Measurements from ENCODE around the gene TAS2R60. TPM values are rescaled to one million over a fixed set of nuclear protein-coding genes. Genes with fewer than 3 reads are reported as not detected.
A peak's percentile ranks its signal among the peaks of the same experiment; 100 is the strongest.
"Not testable (repeated sequence)": the region's sequence is repeated elsewhere in the genome, so short reads cannot be mapped to it uniquely, and the experiment has no call there.

The TAS2R60 gene
- total RNA-seq, 2 experiments from 2014 or later: not detected

DNA sequence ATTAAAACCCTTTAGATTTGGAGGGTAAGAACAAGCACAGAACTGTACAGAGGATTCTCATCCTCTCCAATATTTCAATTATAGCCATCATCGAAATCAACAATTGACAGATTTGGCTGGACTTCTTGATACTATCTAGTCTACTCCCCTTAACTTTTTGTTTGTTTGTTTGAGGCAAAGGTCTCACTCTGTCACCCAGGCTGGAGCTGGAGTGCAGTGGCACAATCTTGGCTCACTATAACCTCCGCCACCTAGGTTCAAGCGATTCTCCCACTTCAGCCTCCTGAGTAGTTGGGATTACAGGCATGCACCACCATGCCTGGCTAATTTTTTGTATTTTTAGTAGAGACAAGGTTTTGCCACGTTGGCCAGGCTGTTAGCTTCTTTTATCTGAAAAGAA is 41.0 kb upstream of the TAS2R60 start:
- POLR2A ChIA-PET; H3K27me3 Mint-ChIP-seq; DNase-seq; H3K9me3 Mint-ChIP-seq; H3K4me3 Mint-ChIP-seq; H3K36me3 Mint-ChIP-seq (ENCODE audit: low read depth); H3K27ac Mint-ChIP-seq: not testable (repeated sequence)
- CTCF ChIA-PET: interaction anchor here (0.9 to 3.7 kb wide), 4 partner anchors 18 to 187 kb away, joined by 3 to 18 read pairs (median 5); no protein-coding TSS in a partner anchor
- H3K4me1 Mint-ChIP-seq: peaks cover 19% of the 10 kb centered on the region

DNA sequence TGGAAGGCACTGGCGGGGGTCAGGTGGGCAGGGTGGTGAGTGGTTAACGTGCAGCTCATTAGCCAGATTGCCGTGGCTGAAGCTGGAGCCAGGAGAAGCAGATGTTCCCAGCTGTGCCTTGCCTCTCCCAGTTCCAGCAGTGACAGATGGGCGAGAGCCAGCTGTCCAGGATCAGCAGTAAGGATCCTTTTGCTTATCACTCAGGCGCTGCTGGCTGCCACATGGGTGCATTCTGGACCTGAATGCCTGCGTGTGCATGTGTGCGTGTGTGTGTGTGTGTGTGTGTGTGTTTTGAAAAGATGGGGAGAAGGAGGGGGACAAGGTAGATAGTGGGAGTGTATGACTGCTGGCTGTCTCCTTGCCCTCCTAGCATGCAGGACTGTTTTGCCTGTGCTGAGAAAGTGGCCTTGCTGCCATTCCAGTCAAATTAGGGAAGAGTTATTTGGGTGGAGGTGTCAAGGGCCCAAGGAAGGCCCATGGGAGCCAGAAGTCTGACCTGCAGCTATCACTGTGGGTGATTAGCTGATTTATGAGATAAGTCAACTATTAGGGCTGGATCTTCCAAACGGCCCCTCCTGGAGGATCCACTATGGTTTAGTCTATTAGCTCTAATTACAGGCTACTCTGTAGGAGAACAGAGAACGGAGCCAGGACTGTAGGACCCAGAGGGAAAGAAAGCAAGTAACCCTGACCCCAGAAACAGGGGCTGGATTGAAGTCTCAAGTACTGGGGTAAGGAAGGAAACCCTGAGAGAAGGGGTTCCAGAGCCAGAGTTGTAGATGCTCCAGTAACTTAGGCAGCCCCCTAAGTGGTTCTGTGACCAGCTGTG is 37.9 kb upstream of the TAS2R60 start:
- Mint-ChIP-seq H3K4me3 (no peak overlapping the region), H3K27ac (no peak overlapping the region), H3K9me3 (no peaks in the 10 kb centered on the region), H3K27me3 (no peaks in the 10 kb centered on the region), H3K4me1 (peaks cover 44% of the 10 kb centered on the region), H3K36me3 (ENCODE audit: low read depth) (peaks cover 2% of the 10 kb centered on the region)
- ChIA-PET CTCF (interaction anchor here (1.0 to 5.3 kb wide), 7 partner anchors 10 to 165 kb away, joined by 3 to 41 read pairs (median 8); no protein-coding TSS in a partner anchor), POLR2A (interaction anchor here (0.6 kb wide), 1 partner anchor 41 kb away, joined by 5 read pairs; no protein-coding TSS in a partner anchor)
- DNase-seq: no peak

DNA sequence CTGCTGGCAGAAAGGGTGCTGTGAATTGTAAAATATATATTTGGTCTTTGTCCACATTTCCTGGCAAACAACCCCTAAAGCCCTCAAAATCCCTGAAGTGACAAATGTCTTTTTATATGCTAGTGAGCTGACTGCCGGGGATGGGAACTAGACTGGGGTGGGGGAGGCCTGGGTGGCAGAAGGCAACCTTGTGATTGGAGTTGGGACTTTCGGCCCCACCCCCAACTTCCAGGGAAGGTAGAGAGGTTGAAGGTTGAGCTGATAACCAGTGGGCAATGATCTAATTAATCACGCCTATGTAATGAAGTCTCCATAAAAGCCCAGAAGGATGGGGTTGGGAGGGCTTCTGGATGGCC is 37.3 kb upstream of the TAS2R60 start:
- no peaks in the 10 kb centered on the region for H3K27me3 Mint-ChIP-seq
- CTCF ChIA-PET: interaction anchor here (1.0 to 5.3 kb wide), 6 partner anchors 10 to 165 kb away, joined by 3 to 41 read pairs (median 8); no protein-coding TSS in a partner anchor
- no peak for DNase-seq
- POLR2A ChIA-PET: no interaction called here
- H3K36me3 Mint-ChIP-seq (ENCODE audit: low read depth): peaks cover 2% of the 10 kb centered on the region
- H3K4me1 Mint-ChIP-seq: peaks cover 47% of the 10 kb centered on the region
- H3K9me3 Mint-ChIP-seq: no peaks in the 10 kb centered on the region
- H3K4me3 Mint-ChIP-seq: no peak overlapping the region
- no peak overlapping the region for H3K27ac Mint-ChIP-seq

DNA sequence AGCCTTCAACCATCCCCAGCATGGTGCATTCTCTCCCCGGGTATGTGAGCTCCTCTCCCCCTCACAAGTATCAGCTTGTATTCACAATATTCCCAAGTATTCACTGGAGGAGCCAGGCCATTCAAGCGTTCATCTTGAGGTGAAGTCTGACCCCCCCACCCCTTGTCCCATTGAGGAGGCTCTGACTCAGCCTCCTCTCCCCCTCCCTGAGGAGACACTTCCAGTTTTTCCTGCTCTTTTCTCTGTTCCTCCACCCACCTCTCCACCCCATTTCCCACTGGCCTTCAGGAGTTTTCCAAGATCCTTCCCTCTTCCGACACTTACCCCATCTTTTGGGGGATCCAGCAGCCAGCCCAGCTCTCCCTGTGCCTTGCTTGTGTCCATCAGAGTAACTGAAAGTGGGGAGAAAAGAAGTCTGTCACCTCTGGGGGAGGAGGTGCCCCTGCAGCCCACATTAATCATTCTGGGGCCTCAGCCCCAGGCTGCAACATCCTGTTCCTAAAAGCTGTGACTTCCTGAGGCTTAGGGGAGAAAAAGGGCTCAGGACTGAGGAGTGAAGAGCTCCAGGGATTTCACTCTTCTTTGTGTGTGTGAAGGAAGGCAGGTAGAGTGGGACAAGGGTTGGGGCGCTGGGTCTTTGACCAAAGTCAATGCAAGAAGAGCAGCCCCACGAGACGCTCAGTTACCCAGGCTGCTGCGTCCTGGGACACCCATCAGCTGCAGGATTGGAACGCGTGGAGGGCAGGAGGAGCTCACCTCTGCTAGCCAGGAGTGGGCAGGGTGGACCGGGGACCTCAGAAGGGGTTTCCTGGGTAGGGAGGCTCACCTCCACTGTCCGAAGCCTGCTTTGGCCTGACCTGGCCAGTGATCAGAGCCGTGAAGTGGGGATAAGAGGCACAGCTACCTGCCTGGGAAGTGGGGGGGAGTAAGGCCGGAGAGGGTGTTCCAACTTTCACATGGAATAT is 35.7 kb upstream of the TAS2R60 start:
- Mint-ChIP-seq H3K4me3 (peak overlapping the region; percentile 70), H3K4me1 (peaks cover 47% of the 10 kb centered on the region), H3K27me3 (no peaks in the 10 kb centered on the region), H3K36me3 (ENCODE audit: low read depth) (peaks cover 2% of the 10 kb centered on the region), H3K9me3 (no peaks in the 10 kb centered on the region), H3K27ac (peak overlapping the region; percentile 56)
- DNase-seq: peak; percentile 46
- ChIA-PET CTCF (interaction anchor here (0.6 to 5.3 kb wide), 14 partner anchors 8 to 167 kb away, joined by 3 to 41 read pairs (median 4); no protein-coding TSS in a partner anchor), POLR2A (interaction anchor here (1.1 kb wide), 1 partner anchor 21 kb away, joined by 3 read pairs; no protein-coding TSS in a partner anchor)

DNA sequence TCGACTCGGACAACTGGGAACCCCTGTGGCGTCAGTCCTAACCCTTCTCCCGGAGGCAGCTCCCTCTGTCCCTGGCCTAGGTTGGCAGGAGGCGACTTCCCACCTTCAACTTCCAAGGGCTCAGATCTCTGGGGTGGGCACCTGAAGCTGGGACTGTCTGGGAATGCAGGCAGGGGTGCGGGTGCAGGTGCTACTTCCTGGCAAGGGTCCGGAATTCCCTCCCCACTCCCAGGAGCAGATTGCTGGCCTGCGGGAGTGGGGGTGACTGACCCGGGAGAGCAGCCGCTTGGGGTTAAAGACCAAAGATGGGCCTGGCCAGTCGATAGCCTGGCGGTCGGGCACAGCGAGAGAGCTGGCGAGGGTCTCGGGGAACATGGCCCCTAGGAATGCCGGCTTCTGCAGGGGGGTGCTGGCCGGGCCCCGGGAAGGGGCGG is 35.0 kb upstream of the TAS2R60 start:
- CTCF ChIA-PET: interaction anchor here (0.6 to 5.3 kb wide), 8 partner anchors 14 to 168 kb away, joined by 3 to 41 read pairs (median 6); no protein-coding TSS in a partner anchor
- H3K4me1 Mint-ChIP-seq: peaks cover 47% of the 10 kb centered on the region
- no peak overlapping the region for H3K27ac Mint-ChIP-seq

DNA sequence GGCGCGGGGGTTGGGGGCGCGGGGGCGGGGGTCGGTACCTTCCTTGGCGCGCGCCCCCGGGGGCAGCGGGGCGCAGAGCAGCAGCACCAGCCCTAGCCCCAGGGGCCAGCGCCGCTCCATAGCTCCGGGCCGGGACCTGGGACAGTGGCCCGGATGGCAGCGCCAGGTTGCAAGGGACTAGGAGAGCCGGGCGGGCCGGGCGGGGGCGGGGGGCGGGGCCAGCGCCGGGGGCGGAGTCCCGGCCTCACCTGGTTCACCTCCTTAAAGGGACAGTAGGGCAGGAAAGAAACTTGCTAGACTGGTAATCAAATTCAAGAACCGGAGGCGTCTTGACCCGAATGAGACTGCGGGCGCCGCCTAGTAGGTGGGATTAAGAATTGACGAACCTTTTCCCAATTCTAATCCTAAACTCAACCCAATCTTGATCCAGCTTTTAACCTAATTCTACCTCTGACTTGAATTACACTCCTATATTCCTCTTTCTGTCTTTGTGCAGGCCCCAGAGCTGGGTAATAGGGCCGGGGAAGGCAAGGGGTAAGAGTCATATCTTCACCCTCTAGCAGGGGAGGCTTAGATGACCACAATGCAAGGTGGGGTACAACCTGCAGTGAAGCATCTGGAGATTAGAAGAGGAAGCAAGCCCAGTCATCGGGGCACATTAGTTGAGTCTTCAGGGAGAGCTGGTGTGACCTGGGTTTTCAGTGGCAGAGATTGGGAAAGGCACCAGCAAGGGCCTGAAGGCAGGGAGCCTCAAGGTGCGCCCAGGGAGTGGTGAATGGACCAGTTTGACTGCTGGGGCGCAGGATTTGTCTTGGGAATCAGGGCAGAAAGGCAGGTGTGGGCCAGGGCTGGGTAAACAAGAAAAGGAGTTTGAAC is 34.3 kb upstream of the TAS2R60 start, which contains the start of gene EPHA1:
Gene EPHA1, minus strand, starts transcription at position 171 of the 876 bp plus-strand sequence. Its CDS starts 51 bp downstream, at position 120.
- peak within 1 kb of the TSS; percentile 70 for H3K4me3 Mint-ChIP-seq
- peaks cover 2% of the 10 kb centered on the region for H3K36me3 Mint-ChIP-seq (ENCODE audit: low read depth)
- H3K9me3 Mint-ChIP-seq: no peaks in the 10 kb centered on the region
- peaks cover 45% of the 10 kb centered on the region for H3K4me1 Mint-ChIP-seq
- ChIA-PET CTCF (interaction anchor here (1.7 to 5.3 kb wide), 4 partner anchors 14 to 168 kb away, joined by 5 to 41 read pairs (median 12); no protein-coding TSS in a partner anchor), POLR2A (interaction anchor here (1.1 kb wide), 1 partner anchor 22 kb away, joined by 3 read pairs; no protein-coding TSS in a partner anchor)
- H3K27ac Mint-ChIP-seq: peak within 1 kb of the TSS; percentile 56
- DNase-seq: peak; percentile 50
- no peaks in the 10 kb centered on the region for H3K27me3 Mint-ChIP-seq

More for the DNA sequence above, 35.0 kb upstream of the TAS2R60 start:
- H3K36me3 Mint-ChIP-seq (ENCODE audit: low read depth): peaks cover 2% of the 10 kb centered on the region
- H3K27me3 Mint-ChIP-seq: no peaks in the 10 kb centered on the region
- H3K9me3 Mint-ChIP-seq: no peaks in the 10 kb centered on the region
- POLR2A ChIA-PET: interaction anchor here (1.1 kb wide), 1 partner anchor 22 kb away, joined by 3 read pairs; no protein-coding TSS in a partner anchor
- peak overlapping the region; percentile 70 for H3K4me3 Mint-ChIP-seq
- DNase-seq: no peak

DNA sequence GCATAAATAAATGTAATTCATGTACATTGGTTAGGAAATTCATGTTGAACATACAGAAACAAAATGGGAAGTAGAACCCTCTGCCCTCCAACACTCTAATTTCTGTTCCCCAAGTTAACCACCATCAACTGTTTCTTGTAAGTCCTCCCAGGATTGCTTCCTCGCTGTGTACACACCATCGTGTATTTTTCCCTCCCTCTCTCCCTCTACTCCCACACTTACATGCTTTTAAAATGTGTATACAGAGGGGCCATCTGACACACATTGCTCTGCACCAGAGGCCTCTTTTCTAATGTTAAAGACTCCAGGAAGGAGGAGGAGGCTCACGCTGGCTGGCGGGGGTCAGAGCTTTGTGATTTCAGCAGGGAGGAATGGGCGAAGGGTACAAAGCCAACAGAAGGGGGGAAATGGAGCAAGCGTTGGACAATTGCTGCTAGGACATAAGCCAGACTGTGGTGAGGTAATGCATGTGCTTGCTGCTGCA is 32.7 kb upstream of the TAS2R60 start:
- Mint-ChIP-seq H3K4me3 (no peak overlapping the region), H3K4me1 (peaks cover 39% of the 10 kb centered on the region), H3K27me3 (no peaks in the 10 kb centered on the region), H3K9me3 (no peaks in the 10 kb centered on the region), H3K36me3 (ENCODE audit: low read depth) (peaks cover 2% of the 10 kb centered on the region), H3K27ac (no peak overlapping the region)
- DNase-seq: no peak
- ChIA-PET CTCF (interaction anchor here (0.6 kb wide), 1 partner anchor 312 kb away, joined by 4 read pairs; no protein-coding TSS in a partner anchor), POLR2A (no interaction called here)

DNA sequence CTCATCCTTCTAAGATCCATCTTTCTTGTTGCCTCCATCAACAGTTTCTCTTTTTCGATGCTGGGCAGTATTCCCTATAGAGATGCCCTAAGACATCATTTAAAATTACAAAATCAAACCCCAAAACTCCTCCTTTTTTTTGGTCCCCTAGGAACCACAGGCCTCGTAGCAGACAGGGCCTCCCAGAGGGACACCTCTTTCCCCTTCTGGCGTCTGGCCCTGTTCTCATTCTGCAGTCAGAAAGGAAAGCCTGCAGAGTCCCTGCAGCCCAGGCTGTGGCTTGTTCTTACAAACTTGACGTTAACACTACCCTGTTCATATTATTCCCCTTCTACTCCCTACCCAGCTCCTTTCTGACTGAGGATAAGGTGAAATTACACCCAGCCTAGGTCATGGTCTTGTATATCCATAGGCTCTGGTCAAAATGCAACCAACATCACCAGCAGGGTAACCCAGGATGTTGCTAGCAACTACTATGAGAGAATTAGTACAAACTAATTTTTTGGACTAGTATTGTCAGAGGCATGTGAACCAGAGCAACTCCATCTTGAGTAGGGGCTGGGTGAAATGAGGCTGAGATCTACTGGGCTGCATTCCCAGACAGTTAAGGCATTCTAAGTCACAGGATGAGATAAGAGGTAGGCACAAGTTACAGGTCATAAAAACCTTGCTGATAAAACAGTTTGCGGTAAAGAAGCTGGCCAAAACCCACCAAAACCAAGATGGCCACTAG is 31.1 kb upstream of the TAS2R60 start:
- Mint-ChIP-seq H3K27me3 (no peaks in the 10 kb centered on the region), H3K9me3 (no peaks in the 10 kb centered on the region), H3K4me3 (no peak overlapping the region), H3K36me3 (ENCODE audit: low read depth) (peaks cover 2% of the 10 kb centered on the region), H3K27ac (no peak overlapping the region), H3K4me1 (peaks cover 32% of the 10 kb centered on the region)
- ChIA-PET CTCF (interaction anchor here (0.5 to 0.6 kb wide), 2 partner anchors 32 to 117 kb away, joined by 3 read pairs; no protein-coding TSS in a partner anchor), POLR2A (no interaction called here)
- DNase-seq: no peak

DNA sequence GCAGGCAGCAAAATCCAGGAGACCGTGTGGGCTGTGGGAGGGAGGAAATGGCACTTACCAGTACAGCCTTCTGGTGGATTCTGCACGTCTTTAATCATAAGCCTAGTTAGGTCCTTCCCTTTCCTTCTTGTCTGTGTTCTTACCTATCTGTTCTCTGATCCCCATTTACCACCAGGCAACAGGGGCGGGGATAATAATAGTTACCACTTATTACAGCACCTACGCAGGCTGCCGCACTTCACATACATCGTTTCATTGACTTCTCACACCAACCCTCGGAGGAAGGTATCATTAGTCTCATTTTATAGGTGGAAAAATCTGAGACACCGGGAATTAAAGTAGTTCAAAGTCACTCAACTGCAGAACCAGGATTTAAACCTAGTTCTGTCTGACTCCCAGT is 30.1 kb upstream of the TAS2R60 start:
- H3K4me3 Mint-ChIP-seq: no peak overlapping the region
- H3K9me3 Mint-ChIP-seq: no peaks in the 10 kb centered on the region
- ChIA-PET CTCF (interaction anchor here (0.6 kb wide), 1 partner anchor 33 kb away, joined by 3 read pairs; no protein-coding TSS in a partner anchor), POLR2A (no interaction called here)
- H3K4me1 Mint-ChIP-seq: peaks cover 23% of the 10 kb centered on the region
- H3K27ac Mint-ChIP-seq: no peak overlapping the region
- no peaks in the 10 kb centered on the region for H3K27me3 Mint-ChIP-seq
- no peak for DNase-seq
- H3K36me3 Mint-ChIP-seq (ENCODE audit: low read depth): no peaks in the 10 kb centered on the region

DNA sequence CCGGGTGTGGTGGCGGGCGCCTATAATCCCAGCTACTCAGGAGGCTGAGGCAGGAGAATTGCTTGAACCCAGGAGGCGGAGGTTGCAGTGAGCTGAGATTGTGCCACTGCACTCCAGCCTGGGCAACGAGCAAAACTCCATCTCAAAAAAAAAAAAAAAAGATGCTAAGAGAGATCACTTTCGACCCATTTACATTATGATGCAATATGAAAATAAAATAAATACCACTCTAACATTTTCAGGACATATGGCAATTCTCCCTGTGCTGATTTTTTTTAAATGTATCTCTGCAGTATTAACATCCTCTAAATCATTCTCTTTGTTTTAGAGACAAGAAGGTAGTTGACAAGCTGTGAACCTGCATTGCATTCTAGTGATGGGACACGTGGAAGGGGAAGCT is 28.0 kb upstream of the TAS2R60 start:
- H3K4me3 Mint-ChIP-seq; H3K27me3 Mint-ChIP-seq; POLR2A ChIA-PET; H3K9me3 Mint-ChIP-seq; DNase-seq; H3K27ac Mint-ChIP-seq; H3K36me3 Mint-ChIP-seq (ENCODE audit: low read depth): not testable (repeated sequence)
- CTCF ChIA-PET: interaction anchor here (0.6 to 2.3 kb wide), 6 partner anchors 8 to 226 kb away, joined by 3 to 8 read pairs (median 4); no protein-coding TSS in a partner anchor
- peaks cover 10% of the 10 kb centered on the region for H3K4me1 Mint-ChIP-seq

Data from activated CD4-positive, alpha-beta T cell treated with anti-CD3 and anti-CD28 coated beads, Interleukin-2, amount 10 ng/mL, durations not matched to agents 7 days and 5 days (primary cell).